IMR-90 (cell line): ENCODE measurements around the gene NPAS1. TPM values are rescaled to one million over a fixed set of nuclear protein-coding genes. Genes with fewer than 3 reads are reported as not detected.

ENCODE experiments used
- ATAC-seq: fragments of 200-7000 bp; cut with Tn5 transposase; 2 replicates; pipeline ENCODE4 v1.9.1; 2020; ENCODE audit warnings: low read depth, mild to moderate bottlenecking, moderate library complexity
- BruUV-seq: library from RNA; stranded (reverse); fragments of 400-500 nt; replicated peaks from 2 replicates; lab custom pipeline; 2021; lab: Mats Ljungman, UMichigan
- CTCF ChIA-PET: fragments of 300-600 bp; formaldehyde crosslinking; extraction: SDS; loops from one replicate; lab custom pipeline; 2021; ENCODE audit warnings: antibody characterized with exemption; lab: Yijun Ruan, JAX
- POLR2A ChIA-PET: fragments of 300-600 bp; sonication (Branson Sonifier 250); formaldehyde crosslinking; loops from one replicate; lab custom pipeline; 2022; ENCODE audit warnings: antibody characterized with exemption; ENCODE audit not compliant: unreplicated experiment; lab: Charles Lee
- DNase-seq: peaks from one replicate; pipeline ENCODE4 v3.0.0; 2013
- H2AFZ ChIP-seq: replicated peaks from 2 replicates; pipeline ENCODE3; 2013; ENCODE audit warnings: low read length, mild to moderate bottlenecking; ENCODE audit not compliant: poor library complexity
- H2AK5ac ChIP-seq: 2 replicates; pipeline ENCODE4 v1.6.1; 2013; ENCODE audit warnings: low read depth, low read length, inconsistent platforms
- H2AK9ac ChIP-seq: replicated peaks from 2 replicates; pipeline ENCODE3; 2013; ENCODE audit warnings: mild to moderate bottlenecking, low read depth, low read length, moderate library complexity; ENCODE audit not compliant: poor library complexity
- H2BK120ac ChIP-seq: 2 replicates; pipeline ENCODE4 v1.6.1; 2013; ENCODE audit warnings: low read depth, low read length, inconsistent platforms
- H2BK15ac ChIP-seq: 3 replicates; pipeline ENCODE4 v1.6.1; 2013; ENCODE audit warnings: low read depth, low read length, inconsistent platforms
- H2BK20ac ChIP-seq: 2 replicates; pipeline ENCODE4 v1.6.1; 2013; ENCODE audit warnings: low read depth, mild to moderate bottlenecking, inconsistent platforms, low read length, moderate library complexity
- H2BK5ac ChIP-seq: 2 replicates; pipeline ENCODE4 v1.6.1; 2013; ENCODE audit warnings: mild to moderate bottlenecking, low read depth, low read length, inconsistent platforms; ENCODE audit not compliant: poor library complexity, severe bottlenecking
- H3K14ac ChIP-seq: replicated peaks from 2 replicates; pipeline ENCODE4 v1.6.1; 2013; ENCODE audit warnings: low read depth, low read length, inconsistent platforms
- H3K18ac ChIP-seq: 2 replicates; pipeline ENCODE4 v1.6.1; 2013; ENCODE audit warnings: low read depth, low read length, control low read depth
- H3K23ac ChIP-seq: 2 replicates; pipeline ENCODE4 v1.6.1; 2013; ENCODE audit warnings: low read depth, low read length, inconsistent platforms
- H3K27ac ChIP-seq: 2 replicates; pipeline ENCODE4 v1.5.1; 2013; ENCODE audit warnings: mild to moderate bottlenecking, control low read depth, low read length; ENCODE audit not compliant: insufficient read depth
- H3K27me3 ChIP-seq: 2 replicates; pipeline ENCODE4 v1.6.1; 2013; ENCODE audit warnings: low read length; ENCODE audit not compliant: control insufficient read depth, insufficient read depth
- H3K36me3 ChIP-seq: 2 replicates; pipeline ENCODE4 v1.6.1; 2013; ENCODE audit warnings: low read length, mixed read lengths; ENCODE audit not compliant: control insufficient read depth, insufficient read depth
- H3K4ac ChIP-seq: 2 replicates; pipeline ENCODE4 v1.6.1; 2013; ENCODE audit warnings: low read depth, low read length, inconsistent platforms
- H3K4me1 ChIP-seq: 2 replicates; pipeline ENCODE4 v1.6.1; 2013; ENCODE audit warnings: low read length, mixed read lengths; ENCODE audit not compliant: control insufficient read depth, insufficient read depth
- H3K4me2 ChIP-seq: 2 replicates; pipeline ENCODE4 v1.6.1; 2013; ENCODE audit warnings: low read depth, mild to moderate bottlenecking, control low read depth, low read length, moderate library complexity
- H3K4me3 ChIP-seq: 2 replicates; pipeline ENCODE4 v1.5.1; 2013; ENCODE audit warnings: low read depth, mild to moderate bottlenecking, control low read depth, low read length, moderate library complexity; ENCODE audit not compliant: insufficient read depth
- H3K56ac ChIP-seq: 2 replicates; pipeline ENCODE4 v1.6.1; 2013; ENCODE audit warnings: low read length, inconsistent platforms; ENCODE audit not compliant: insufficient read depth; ENCODE audit errors: extremely low read depth
- H3K79me1 ChIP-seq, 2 experiments: 2 replicates each; pipeline ENCODE4 v1.6.1; 2013; ENCODE audit warnings: low read length in 2 of 2, inconsistent platforms in 1 of 2, low read depth in 1 of 2
- H3K9ac ChIP-seq: 2 replicates; pipeline ENCODE4 v1.6.1; 2013; ENCODE audit warnings: low read depth, low read length, control low read depth
- H3K9me1 ChIP-seq: 2 replicates; pipeline ENCODE4 v1.6.1; 2013; ENCODE audit warnings: low read length, inconsistent platforms; ENCODE audit not compliant: insufficient read depth
- H3K9me3 ChIP-seq: 2 replicates; pipeline ENCODE4 v1.6.1; 2013; ENCODE audit warnings: low read length; ENCODE audit not compliant: control insufficient read depth, insufficient read depth
- H4K20me1 ChIP-seq: 2 replicates; pipeline ENCODE4 v1.6.1; 2013; ENCODE audit warnings: low read length, inconsistent platforms; ENCODE audit not compliant: insufficient read depth
- H4K5ac ChIP-seq: 2 replicates; pipeline ENCODE4 v1.6.1; 2013; ENCODE audit warnings: mild to moderate bottlenecking, low read depth, low read length, control low read depth
- H4K8ac ChIP-seq, 2 experiments: 2 replicates each; pipeline ENCODE4 v1.6.1; 2013; ENCODE audit warnings: low read depth in 2 of 2, low read length in 2 of 2, control low read depth in 1 of 2, inconsistent platforms in 1 of 2
- H4K91ac ChIP-seq: 2 replicates; pipeline ENCODE4 v1.6.1; 2013; ENCODE audit warnings: low read depth, low read length, inconsistent platforms; ENCODE audit not compliant: insufficient read depth
- FOS ChIP-seq: fragments of 150-350 bp; IDR thresholded peaks from 2 replicates; pipeline ENCODE4 v1.6.1; 2016; ENCODE audit warnings: low read depth, low read length
- MAFK ChIP-seq: IDR thresholded peaks from 2 replicates; pipeline ENCODE4 v1.6.1; 2012; ENCODE audit warnings: low read depth, low read length, improper control_type of control experiment
- MAZ ChIP-seq: IDR thresholded peaks from 2 replicates; pipeline ENCODE4 v1.6.1; 2012; ENCODE audit warnings: low read depth, mild to moderate bottlenecking, low read length, improper control_type of control experiment, moderate library complexity, borderline replicate concordance
- MXI1 ChIP-seq: IDR thresholded peaks from 2 replicates; pipeline ENCODE4 v1.6.1; 2012; ENCODE audit warnings: low read depth, mild to moderate bottlenecking, low read length, moderate library complexity, borderline replicate concordance
- NFE2L2 ChIP-seq: fragments of 150-350 bp; IDR thresholded peaks from 2 replicates; pipeline ENCODE4 v1.6.1; 2016; ENCODE audit warnings: low read depth, mild to moderate bottlenecking, low read length
- POLR2A ChIP-seq: IDR thresholded peaks from 2 replicates; pipeline ENCODE4 v1.6.1; 2012; ENCODE audit warnings: mild to moderate bottlenecking, low read depth, low read length
- SMC3 ChIP-seq: fragments of 150-350 bp; IDR thresholded peaks from 2 replicates; pipeline ENCODE4 v1.6.1; 2016; ENCODE audit warnings: low read depth, mild to moderate bottlenecking, antibody characterized with exemption, low read length, moderate library complexity
- USF2 ChIP-seq: fragments of 150-350 bp; IDR thresholded peaks from 2 replicates; pipeline ENCODE4 v1.6.1; 2017; ENCODE audit warnings: mild to moderate bottlenecking, antibody characterized with exemption, low read length, low read depth
- WGBS, 2 experiments: methylation state at CpG; one replicate each; pipeline versions ENCODE4 v1.1.5 to v1.1.7; 2013; ENCODE audit warnings: missing lambda C conversion rate in 2 of 2; ENCODE audit not compliant: insufficient read length in 1 of 2; ENCODE audit errors: extremely low coverage in 2 of 2; 5-methylcytosine and 5-hydroxymethylcytosine counted together
- dilution Hi-C: fragments of 300-500 bp; cut with HindIII; formaldehyde crosslinking; loops from one replicate; pipeline ENCODE4 v1.14.3; 2018; ENCODE audit warnings: low sequenced_read_pairs; ENCODE audit not compliant: unreplicated experiment
- in situ Hi-C: fragments of 300-500 bp; cut with MboI; formaldehyde crosslinking; loops from 3 replicates; pipeline ENCODE4 v1.14.3; 2019; ENCODE audit warnings: low sequenced_read_pairs, inconsistent platforms, mixed read lengths
- intact Hi-C: fragments of 100-400 bp; cut with micrococcal nuclease; formaldehyde crosslinking; loops from 2 replicates; pipeline ENCODE4 v1.10.0; 2022
- polyA plus RNA-seq, 3 experiments: library from polyadenylated mRNA; depleted of rRNA; stranded (reverse); fragments of >200 nt; gene quantifications; 2 replicates each; pipeline ENCODE4 v1.2.3, GENCODE V29; 2012; ENCODE audit warnings: low replicate concordance in 1 of 3
- total RNA-seq: library from RNA; depleted of rRNA; stranded (reverse); fragments of >200 nt; gene quantifications from 2 replicates; pipeline ENCODE4 v1.2.3, GENCODE V29; 2012

Gene NPAS1
- total and polyA plus RNA-seq, 2 of the 4 experiments (the other 2 are of a cell fraction), result 0.36 to 5.7 TPM

DNA sequence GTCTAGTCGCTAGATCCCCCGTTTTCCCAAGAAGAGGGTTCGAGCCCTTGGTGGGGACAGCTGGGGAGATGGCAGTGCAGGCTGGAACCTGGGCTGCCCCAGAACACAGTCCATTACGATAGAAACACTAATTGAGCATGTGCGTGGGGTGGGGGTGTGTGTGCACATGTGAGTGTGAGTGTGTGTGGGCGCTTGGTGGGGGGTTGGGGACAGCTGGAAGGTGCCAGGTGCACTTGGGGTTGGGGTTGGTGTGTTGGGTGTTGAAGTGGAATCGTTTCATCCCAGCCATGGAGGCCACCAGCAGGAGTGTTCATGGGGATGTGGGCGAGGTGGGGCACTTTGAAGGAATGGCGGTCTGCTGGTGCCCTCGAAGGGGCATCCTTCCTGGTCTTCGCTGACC, 18.1 kb upstream of the NPAS1 start:
- peaks cover 4% of the 10 kb centered on the region; the same call in 1 of the 2 replicates for H3K4me1 ChIP-seq
- no peak for DNase-seq
- no peak overlapping the region for H3K4me2 ChIP-seq
- no peak overlapping the region for H4K91ac ChIP-seq
- no peak overlapping the region for H2BK15ac ChIP-seq
- H2BK120ac ChIP-seq, result no peak overlapping the region
- TF ChIP-seq SMC3 (no peak), MAFK (no peak), POLR2A (no peak), NFE2L2 (no peak), USF2 (no peak), MAZ (no peak), MXI1 (no peak), FOS (no peak)
- H3K14ac ChIP-seq, result no peak overlapping the region
- ChIA-PET CTCF (no interaction called here), POLR2A (no interaction called here)
- no peaks in the 10 kb centered on the region for H3K9me3 ChIP-seq
- peaks cover 38% of the 10 kb centered on the region for H3K36me3 ChIP-seq
- H3K18ac ChIP-seq, result no peak overlapping the region
- H3K56ac ChIP-seq, result no peak overlapping the region
- H3K9me1 ChIP-seq, result no peaks in the 10 kb centered on the region; the same call in 1 of the 2 replicates
- H2AFZ ChIP-seq, result no peak overlapping the region
- no peak for ATAC-seq
- intact Hi-C loops (no loop called here), in situ Hi-C loops (no loop called here), dilution Hi-C loops (no loop called here)
- H4K5ac ChIP-seq, result no peak overlapping the region
- H2AK5ac ChIP-seq, result no peak overlapping the region
- WGBS, 2 experiments, result 100% methylated on average over 6 of the region's 11 CpGs; no CpG with 5 or more reads in 1 of the 2 experiments
- H3K9ac ChIP-seq, result no peak overlapping the region
- H4K8ac ChIP-seq, result no peak overlapping the region
- peaks cover 0 to 8% of the 10 kb centered on the region in 2 experiments; a peak in 2 of 4 replicates for H3K79me1 ChIP-seq
- H2BK20ac ChIP-seq, result no peak overlapping the region
- BruUV-seq, result no TSS peak
- no peaks in the 10 kb centered on the region for H3K27me3 ChIP-seq
- peaks cover 14% of the 10 kb centered on the region; the same call in 1 of the 2 replicates for H4K20me1 ChIP-seq
- H2AK9ac ChIP-seq, result no peak overlapping the region
- no peak overlapping the region for H3K4me3 ChIP-seq
- no peak overlapping the region for H3K27ac ChIP-seq
- no peak overlapping the region for H3K4ac ChIP-seq
- H2BK5ac ChIP-seq, result no peak overlapping the region
- H3K23ac ChIP-seq, result no peak overlapping the region
